CD4-positive, alpha-beta T cell (primary cell): ENCODE results near the gene CNTN4. TPM values are rescaled to one million over a fixed set of nuclear protein-coding genes. Genes with fewer than 3 reads are reported as not detected.

Experiments
- ATAC-seq: fragments of 200-7000 bp; cut with Tn5 transposase; one replicate; pipeline ENCODE4 v1.10.0; 2022; ENCODE audit warnings: mild to moderate bottlenecking; ENCODE audit not compliant: poor library complexity
- CTCF ChIA-PET: fragments of 350-600 bp; sonication (Branson Sonifier 250); formaldehyde crosslinking; loops from one replicate; lab custom pipeline; 2021; ENCODE audit warnings: antibody characterized with exemption, inconsistent platforms; lab: Charles Lee
- POLR2A ChIA-PET: fragments of 350-600 bp; sonication (Branson Sonifier 250); formaldehyde crosslinking; loops from one replicate; lab custom pipeline; 2021; ENCODE audit warnings: antibody characterized with exemption, inconsistent platforms; lab: Charles Lee
- DNase-seq, 14 experiments: peaks; one replicate each; pipeline ENCODE4 v3.0.0-alpha.2; 2013 to 2020; ENCODE audit warnings: mixed read lengths in 2 of 14
- H3K27ac ChIP-seq, 2 donors: one replicate each; pipeline versions ENCODE4 v1.5.1 to v1.7.0; 2013; ENCODE audit warnings: low read length in 2 of 2, low read depth in 1 of 2, mild to moderate bottlenecking in 1 of 2
- H3K27me3 ChIP-seq, 2 experiments: 1 replicate in 1 of 2; 2 replicates in 1 of 2; pipeline versions ENCODE4 v1.6.1 to v1.7.0; 2013; ENCODE audit warnings: low read length in 2 of 2, control low read depth in 1 of 2, mild to moderate bottlenecking in 1 of 2, moderate library complexity in 1 of 2; ENCODE audit not compliant: insufficient read depth in 2 of 2, control insufficient read depth in 1 of 2
- H3K36me3 ChIP-seq: one replicate; pipeline ENCODE4 v1.6.1; 2013; ENCODE audit warnings: low read length, control low read depth; ENCODE audit not compliant: insufficient read depth
- H3K4me1 ChIP-seq: one replicate; pipeline ENCODE4 v1.6.1; 2013; ENCODE audit warnings: low read length, control low read depth; ENCODE audit not compliant: insufficient read depth
- H3K4me3 ChIP-seq: one replicate; pipeline ENCODE4 v1.5.1; 2013; ENCODE audit warnings: mild to moderate bottlenecking, low read length, moderate library complexity
- H3K9me3 ChIP-seq, 2 experiments: 1 replicate in 1 of 2; 2 replicates in 1 of 2; pipeline versions ENCODE4 v1.6.1 to v1.7.0; 2013; ENCODE audit warnings: low read length in 2 of 2, mild to moderate bottlenecking in 2 of 2, control low read depth in 1 of 2, moderate library complexity in 1 of 2; ENCODE audit not compliant: control insufficient read depth in 1 of 2, insufficient read depth in 1 of 2
- H3K27ac Mint-ChIP-seq: one replicate; pipeline ENCODE4 v1.8.0; 2020; ENCODE audit warnings: mixed read lengths
- H3K27me3 Mint-ChIP-seq: one replicate; pipeline ENCODE4 v1.8.0; 2021; ENCODE audit warnings: mixed read lengths
- H3K36me3 Mint-ChIP-seq: one replicate; pipeline ENCODE4 v1.8.0; 2021; ENCODE audit warnings: low read depth, mixed read lengths
- H3K4me1 Mint-ChIP-seq: one replicate; pipeline ENCODE4 v1.8.0; 2021; ENCODE audit warnings: low read depth, mixed read lengths
- H3K4me3 Mint-ChIP-seq: one replicate; pipeline ENCODE4 v1.8.0; 2020; ENCODE audit warnings: mild to moderate bottlenecking, mixed read lengths
- H3K9me3 Mint-ChIP-seq: one replicate; pipeline ENCODE4 v1.8.0; 2020; ENCODE audit warnings: mixed read lengths
- intact Hi-C, 2 experiments: fragments of 100-400 bp; cut with DNase I in 1 of 2; cut with micrococcal nuclease in 1 of 2; formaldehyde crosslinking; loops; one replicate each; pipeline versions ENCODE4 v1.15.1 to v1.9.0; 2023 to 2025; cut with DNase I, micrococcal nuclease
- total RNA-seq, 174 experiments: library from RNA in 2 of 174; stranded (reverse) in 2 of 174; gene quantifications; one replicate each; pipeline ENCODE4 v1.2.3 and lab custom pipeline; 2021 to 2026
- TF ChIP-seq, protein P1 (sequence below): fragments of 200-600 bp; IDR thresholded peaks from one replicate; pipeline ENCODE4 v1.8.0; 2022; ENCODE audit warnings: antibody characterized with exemption, mild to moderate bottlenecking

CNTN4 gene
- total RNA-seq, 2 experiments from 2014 or later, result not detected

- Mint-ChIP-seq H3K36me3 (no peaks in the 10 kb centered on the region), H3K4me1 (no peaks in the 10 kb centered on the region), H3K27ac (no peak overlapping the region), H3K9me3 (no peaks in the 10 kb centered on the region), H3K27me3 (peaks cover 50% of the 10 kb centered on the region), H3K4me3 (no peak overlapping the region)
- Histone ChIP-seq H3K4me3 (no peak overlapping the region), H3K36me3 (no peaks in the 10 kb centered on the region), H3K27ac (no peak overlapping the region), H3K4me1 (peaks cover 4% of the 10 kb centered on the region), H3K27me3 (peaks cover 29 to 43% of the 10 kb centered on the region in 2 experiments), H3K9me3 (peaks cover 0 to 15% of the 10 kb centered on the region in 2 experiments)
- ATAC-seq, result no peak
- intact Hi-C loops, result no loop called here
- no peak for DNase-seq
- TF ChIP-seq, protein P1, sequence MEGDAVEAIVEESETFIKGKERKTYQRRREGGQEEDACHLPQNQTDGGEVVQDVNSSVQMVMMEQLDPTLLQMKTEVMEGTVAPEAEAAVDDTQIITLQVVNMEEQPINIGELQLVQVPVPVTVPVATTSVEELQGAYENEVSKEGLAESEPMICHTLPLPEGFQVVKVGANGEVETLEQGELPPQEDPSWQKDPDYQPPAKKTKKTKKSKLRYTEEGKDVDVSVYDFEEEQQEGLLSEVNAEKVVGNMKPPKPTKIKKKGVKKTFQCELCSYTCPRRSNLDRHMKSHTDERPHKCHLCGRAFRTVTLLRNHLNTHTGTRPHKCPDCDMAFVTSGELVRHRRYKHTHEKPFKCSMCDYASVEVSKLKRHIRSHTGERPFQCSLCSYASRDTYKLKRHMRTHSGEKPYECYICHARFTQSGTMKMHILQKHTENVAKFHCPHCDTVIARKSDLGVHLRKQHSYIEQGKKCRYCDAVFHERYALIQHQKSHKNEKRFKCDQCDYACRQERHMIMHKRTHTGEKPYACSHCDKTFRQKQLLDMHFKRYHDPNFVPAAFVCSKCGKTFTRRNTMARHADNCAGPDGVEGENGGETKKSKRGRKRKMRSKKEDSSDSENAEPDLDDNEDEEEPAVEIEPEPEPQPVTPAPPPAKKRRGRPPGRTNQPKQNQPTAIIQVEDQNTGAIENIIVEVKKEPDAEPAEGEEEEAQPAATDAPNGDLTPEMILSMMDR, result no peak
- ChIA-PET POLR2A (no interaction called here), CTCF (no interaction called here)
Measured at GRCh38 chr3:2099779-2100191, 1.1 kb downstream of the CNTN4 start.

DNA sequence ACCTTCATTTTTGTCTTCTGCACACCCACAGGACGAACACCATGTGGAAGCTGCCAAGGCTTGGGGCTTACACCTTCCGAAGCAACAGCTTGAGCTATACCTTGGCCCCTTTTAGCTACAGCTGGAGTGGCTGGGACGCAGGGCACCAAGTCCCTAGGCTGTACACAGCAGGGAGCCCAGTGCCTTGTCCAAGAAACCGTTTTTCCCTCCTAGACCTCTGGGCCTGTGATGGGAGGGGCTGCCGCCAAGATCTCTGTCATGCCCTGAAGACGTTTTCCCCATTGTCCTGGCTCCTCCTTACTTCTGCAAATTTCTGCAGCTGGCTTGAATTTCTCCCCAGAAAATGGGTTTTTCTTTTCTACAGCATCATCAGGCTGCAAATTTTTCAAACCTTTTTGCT, 7.8 kb downstream of the CNTN4 start:
- DNase-seq (no peak), ATAC-seq (no peak)
- POLR2A ChIA-PET, result no interaction called here
- Mint-ChIP-seq H3K36me3 (no peaks in the 10 kb centered on the region), H3K4me3 (no peak overlapping the region), H3K9me3 (peaks cover 7% of the 10 kb centered on the region), H3K4me1 (no peaks in the 10 kb centered on the region), H3K27me3 (peaks cover 4% of the 10 kb centered on the region), H3K27ac (no peak overlapping the region)
- Histone ChIP-seq H3K4me1 (no peaks in the 10 kb centered on the region), H3K27ac (no peak overlapping the region), H3K9me3 (peaks cover 0 to 8% of the 10 kb centered on the region in 2 experiments), H3K4me3 (no peak overlapping the region), H3K27me3 (peaks cover 0 to 3% of the 10 kb centered on the region in 2 experiments), H3K36me3 (no peaks in the 10 kb centered on the region)
- intact Hi-C loops, result no loop called here
- CTCF ChIA-PET, result no interaction called here
- TF ChIP-seq, protein P1, result no peak

- Histone ChIP-seq H3K4me1 (no peaks in the 10 kb centered on the region), H3K9me3 (peaks cover 0 to 8% of the 10 kb centered on the region in 2 experiments), H3K27me3 (no peaks in the 10 kb centered on the region), H3K36me3 (no peaks in the 10 kb centered on the region), H3K4me3 (no peak overlapping the region), H3K27ac (no peak overlapping the region)
- Mint-ChIP-seq H3K36me3 (no peaks in the 10 kb centered on the region), H3K9me3 (peaks cover 7% of the 10 kb centered on the region), H3K4me1 (no peaks in the 10 kb centered on the region), H3K4me3 (no peak overlapping the region), H3K27ac (no peak overlapping the region), H3K27me3 (no peaks in the 10 kb centered on the region)
- DNase-seq (no peak), ATAC-seq (no peak)
- TF ChIP-seq, protein P1, result no peak
- CTCF ChIA-PET, result no interaction called here
- intact Hi-C loops, result no loop called here
- POLR2A ChIA-PET, result no interaction called here
Measured at GRCh38 chr3:2110597-2111117, 12.0 kb downstream of the CNTN4 start.
